Tibial nerve (tissue), 4 donors: ENCODE results near the gene MLANA.

Source experiments
- EP300 ChIP-seq, 2 donors: sonication (generic); formaldehyde crosslinking; IDR thresholded peaks; one replicate each; pipeline ENCODE4 v1.6.1; 2017; ENCODE audit warnings: antibody characterized with exemption in 2 of 2, mild to moderate bottlenecking in 1 of 2
- POLR2A ChIP-seq, 2 donors: fragments of 450-650 bp; IDR thresholded peaks; one replicate each; pipeline ENCODE4 v1.6.1; 2017; ENCODE audit warnings: antibody characterized with exemption in 2 of 2, mild to moderate bottlenecking in 2 of 2, moderate library complexity in 2 of 2
- TF ChIP-seq, protein P1 (sequence below), 5 experiments: fragments of 200-600 bp in 3 of 5; fragments of 450-650 bp in 2 of 5; sonication (generic) in 3 of 5; IDR thresholded peaks; one replicate each; pipeline ENCODE4 v1.5.1; 2016 to 2019; ENCODE audit warnings: antibody characterized with exemption in 5 of 5, mild to moderate bottlenecking in 3 of 5, moderate library complexity in 2 of 5

GRCh38 chr9:5863092-5863746, 27.5 kb upstream of the MLANA start:
- TF ChIP-seq, protein P1, sequence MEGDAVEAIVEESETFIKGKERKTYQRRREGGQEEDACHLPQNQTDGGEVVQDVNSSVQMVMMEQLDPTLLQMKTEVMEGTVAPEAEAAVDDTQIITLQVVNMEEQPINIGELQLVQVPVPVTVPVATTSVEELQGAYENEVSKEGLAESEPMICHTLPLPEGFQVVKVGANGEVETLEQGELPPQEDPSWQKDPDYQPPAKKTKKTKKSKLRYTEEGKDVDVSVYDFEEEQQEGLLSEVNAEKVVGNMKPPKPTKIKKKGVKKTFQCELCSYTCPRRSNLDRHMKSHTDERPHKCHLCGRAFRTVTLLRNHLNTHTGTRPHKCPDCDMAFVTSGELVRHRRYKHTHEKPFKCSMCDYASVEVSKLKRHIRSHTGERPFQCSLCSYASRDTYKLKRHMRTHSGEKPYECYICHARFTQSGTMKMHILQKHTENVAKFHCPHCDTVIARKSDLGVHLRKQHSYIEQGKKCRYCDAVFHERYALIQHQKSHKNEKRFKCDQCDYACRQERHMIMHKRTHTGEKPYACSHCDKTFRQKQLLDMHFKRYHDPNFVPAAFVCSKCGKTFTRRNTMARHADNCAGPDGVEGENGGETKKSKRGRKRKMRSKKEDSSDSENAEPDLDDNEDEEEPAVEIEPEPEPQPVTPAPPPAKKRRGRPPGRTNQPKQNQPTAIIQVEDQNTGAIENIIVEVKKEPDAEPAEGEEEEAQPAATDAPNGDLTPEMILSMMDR (IDR thresholded peaks at IDR 0.05), result no peak
- TF ChIP-seq POLR2A (IDR thresholded peaks at IDR 0.05) (no peak), EP300 (IDR thresholded peaks at IDR 0.05) (no peak)
